GM19239 (cell line): Measurements from ENCODE around the gene SAFB.
"Not testable (repeated sequence)": the region's sequence is repeated elsewhere in the genome, so short reads cannot be mapped to it uniquely, and the experiment has no call there.

ENCODE experiments used
- DNase-seq: peaks from one replicate; pipeline ENCODE4 v3.0.0; 2011; ENCODE audit warnings: low spot score; ENCODE audit not compliant: insufficient read length
- FAIRE-seq: peaks from 2 replicates; lab custom pipeline; 2011; peaks lifted over from hg19 to GRCh38; lab: Jason Lieb, UNC

Gene SAFB

DNA sequence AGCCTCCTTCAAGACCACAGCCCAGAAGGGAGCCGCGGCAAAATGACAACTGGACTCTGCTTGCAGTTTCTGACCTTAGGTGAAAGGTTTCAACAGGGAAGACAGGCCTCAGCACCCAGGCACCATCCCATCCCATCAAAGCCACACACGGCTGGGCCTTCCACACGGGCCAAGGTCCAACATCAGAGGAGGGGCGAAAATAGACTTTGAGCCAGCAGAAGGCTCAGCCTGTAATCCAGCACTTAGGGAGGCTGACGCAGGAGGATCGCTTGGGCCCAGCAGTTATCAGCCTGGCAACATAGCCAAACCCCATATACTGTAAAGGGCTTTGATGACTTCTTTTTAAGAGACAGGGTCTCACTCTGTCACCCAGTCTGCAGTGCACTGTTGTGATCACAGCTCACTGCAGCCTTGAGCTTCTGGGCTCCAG lies 28.3 kb upstream of the SAFB start:
- no peak for DNase-seq
- FAIRE-seq: no peak

DNA sequence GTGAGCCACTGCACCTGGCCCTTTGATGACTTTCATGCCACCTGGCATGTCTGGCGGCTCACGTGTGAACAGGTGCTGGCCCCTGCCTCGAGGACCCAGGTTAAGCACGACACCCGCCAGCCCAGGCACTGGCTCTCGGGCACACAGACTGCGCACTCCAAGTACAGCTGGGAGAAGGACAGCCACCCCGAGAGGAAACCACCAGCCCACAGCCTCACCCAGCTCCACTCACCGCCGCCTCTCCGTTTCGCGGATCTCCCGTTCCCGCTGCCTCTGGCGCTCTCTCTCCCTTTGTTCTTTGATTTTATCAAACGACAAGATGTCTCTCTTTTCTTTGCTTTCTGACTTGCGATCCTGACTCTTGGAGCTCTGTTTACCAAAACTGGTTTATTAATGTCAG lies 27.8 kb upstream of the SAFB start:
- FAIRE-seq (no peak), DNase-seq (no peak)

DNA sequence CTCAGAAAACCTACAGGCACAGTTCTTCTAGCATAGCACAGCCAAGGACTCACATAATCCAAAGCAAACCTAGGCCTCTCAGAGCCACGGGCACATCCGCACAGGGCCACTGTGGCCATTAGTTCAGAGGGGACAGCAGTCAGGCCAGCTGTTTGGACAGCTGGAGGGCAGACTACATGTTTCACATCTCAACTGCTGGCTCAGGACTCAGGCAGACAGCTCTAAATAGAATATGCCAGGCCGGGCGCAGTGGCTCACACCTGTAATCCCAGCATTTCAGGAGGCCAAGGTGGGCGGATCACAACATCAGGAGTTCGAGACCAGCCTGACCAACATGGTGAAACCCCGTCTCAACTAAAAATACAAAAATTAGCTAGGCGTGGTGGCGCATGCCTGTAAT lies 27.1 kb upstream of the SAFB start:
- no peak for FAIRE-seq

DNA sequence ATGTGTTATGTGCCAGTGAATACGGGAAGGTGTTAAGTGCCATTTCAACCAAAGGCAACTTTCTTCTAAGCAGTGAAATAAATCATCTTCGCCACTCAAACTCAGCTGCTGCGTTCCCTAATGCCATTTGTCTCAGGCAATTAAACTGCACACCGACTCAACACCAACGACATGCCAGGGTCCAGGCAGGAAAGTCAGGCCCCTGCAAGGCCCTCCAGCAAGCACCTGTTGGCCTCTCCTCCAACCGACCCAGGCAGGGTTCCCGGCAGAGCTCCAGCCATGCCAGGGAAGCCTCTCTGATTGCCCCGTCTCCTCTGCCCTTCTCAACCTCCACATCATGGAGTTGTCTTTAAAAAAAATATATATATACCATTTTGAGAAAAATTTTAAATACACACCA lies 22.1 kb upstream of the SAFB start:
- FAIRE-seq: no peak
- DNase-seq: no peak

More for the DNA sequence above, 27.1 kb upstream of the SAFB start:
- no peak for DNase-seq

DNA sequence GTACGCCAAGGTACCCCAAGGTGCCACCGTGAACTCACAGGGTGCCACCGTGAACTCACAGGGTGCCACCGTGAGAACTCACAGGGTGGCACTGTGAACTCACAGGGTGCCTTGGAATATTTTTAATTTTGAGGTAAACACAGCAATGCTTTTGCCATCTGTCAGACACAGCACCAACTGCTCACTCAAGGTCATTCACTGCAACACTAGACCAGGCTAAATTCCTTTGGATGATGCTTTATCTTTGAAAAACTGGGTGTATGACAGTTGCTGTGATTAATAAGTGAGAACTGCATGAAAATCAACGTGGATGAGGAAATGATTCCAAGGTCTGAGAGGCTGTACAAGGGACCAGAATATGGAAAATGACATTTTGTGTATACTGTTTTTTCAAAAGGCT lies 19.3 kb upstream of the SAFB start:
- FAIRE-seq (no peak), DNase-seq (no peak)

DNA sequence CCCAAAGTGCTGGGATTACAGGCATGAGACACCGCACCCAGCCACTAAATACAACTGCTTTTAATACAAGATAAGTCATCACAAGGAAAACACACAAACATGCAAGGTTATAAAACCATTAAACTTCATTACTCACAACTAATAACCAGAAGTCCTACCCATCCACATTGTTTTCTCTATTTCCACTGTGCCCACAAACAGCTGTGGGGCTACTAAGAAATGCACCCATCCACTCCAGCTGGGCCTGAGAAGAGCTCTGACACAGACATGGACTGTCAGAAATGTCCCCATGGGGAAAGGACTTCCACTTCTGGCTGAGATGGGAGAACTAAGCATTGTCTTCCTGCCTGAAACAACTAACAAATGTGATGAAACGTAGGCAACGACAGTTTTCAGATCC lies 17.5 kb upstream of the SAFB start:
- DNase-seq (no peak), FAIRE-seq (no peak)

DNA sequence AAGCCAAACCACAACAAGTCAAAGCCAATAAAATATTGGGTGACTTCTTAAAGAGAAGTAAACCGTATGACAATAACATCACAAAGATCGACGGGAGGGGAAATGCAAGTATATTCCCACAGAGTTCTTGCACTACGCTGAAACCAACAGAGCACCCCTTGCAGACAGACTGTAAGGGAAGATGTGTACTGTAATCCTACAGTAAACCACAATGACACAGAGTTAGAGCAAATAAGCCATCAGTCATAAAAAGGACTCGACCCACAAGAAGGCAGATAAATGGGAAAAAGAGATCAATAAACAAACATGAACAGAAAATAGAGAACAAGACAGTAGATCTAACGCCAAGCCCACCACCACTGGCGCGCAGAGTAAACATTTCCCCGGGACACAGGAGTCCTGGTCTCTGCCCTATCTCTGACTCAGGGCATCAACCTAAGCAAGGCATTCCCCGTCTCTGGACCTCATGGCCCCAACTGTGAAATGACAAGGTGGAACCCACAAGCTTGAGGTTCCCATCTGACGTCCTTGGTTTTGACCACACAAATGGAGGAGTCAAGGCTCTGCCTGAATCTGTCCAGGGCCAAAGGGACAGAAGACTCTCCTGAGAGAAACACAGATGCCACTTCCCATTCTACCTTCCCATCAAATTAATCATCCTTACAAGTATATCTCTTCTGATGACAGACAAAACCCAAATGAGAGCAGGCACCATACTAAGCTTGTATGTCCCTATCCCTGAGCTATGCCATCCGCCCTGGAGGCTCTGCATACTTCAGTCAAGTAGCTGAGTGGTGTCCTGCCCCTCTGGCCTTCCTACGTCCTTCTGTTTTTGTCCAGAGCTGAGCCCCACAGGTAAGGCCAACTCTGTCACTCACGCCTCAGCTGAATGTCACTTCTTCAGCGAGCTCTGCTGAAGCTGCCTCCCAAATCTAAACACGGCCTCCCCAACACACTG lies 15.3 kb upstream of the SAFB start:
- DNase-seq: no peak
- FAIRE-seq: no peak

DNA sequence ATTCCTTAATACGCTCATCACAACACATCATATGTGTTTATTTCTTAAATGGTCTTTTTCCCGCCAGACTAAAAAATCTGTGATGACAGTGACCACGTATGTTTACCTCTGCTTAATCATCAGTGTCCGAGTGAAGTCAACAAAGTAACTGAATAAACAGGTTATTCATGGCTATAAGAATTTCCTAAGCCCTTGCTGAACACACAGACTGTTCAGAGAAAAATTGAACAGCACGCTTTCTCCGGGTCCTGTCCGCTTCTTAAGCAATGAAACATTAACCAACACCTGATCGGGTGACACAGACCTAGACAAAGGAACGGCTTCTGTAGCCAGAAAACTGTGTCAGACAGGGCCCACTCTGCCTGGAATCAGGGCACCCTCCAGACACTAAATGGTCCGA lies 14.6 kb upstream of the SAFB start:
- FAIRE-seq (no peak), DNase-seq (no peak)

DNA sequence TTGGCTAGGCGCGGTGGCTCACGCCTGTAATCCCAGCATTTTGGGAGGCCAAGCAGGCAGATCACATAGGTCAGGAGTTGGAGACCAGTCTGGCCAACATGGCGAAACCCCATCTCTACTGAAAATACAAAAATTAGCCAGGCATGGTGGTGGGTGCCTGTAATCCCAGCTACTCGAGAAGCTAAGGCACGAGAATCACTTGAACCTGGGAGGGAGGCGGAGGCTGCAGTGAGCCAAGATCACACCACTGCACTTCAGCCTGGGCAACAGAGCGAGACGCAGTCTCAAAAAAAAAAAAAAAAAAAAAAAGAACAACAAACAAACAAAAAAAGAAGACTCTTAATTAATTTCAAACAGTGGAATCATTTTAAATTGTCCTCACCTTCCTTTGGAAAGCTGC lies 14.1 kb upstream of the SAFB start:
- DNase-seq, FAIRE-seq: not testable (repeated sequence)

DNA sequence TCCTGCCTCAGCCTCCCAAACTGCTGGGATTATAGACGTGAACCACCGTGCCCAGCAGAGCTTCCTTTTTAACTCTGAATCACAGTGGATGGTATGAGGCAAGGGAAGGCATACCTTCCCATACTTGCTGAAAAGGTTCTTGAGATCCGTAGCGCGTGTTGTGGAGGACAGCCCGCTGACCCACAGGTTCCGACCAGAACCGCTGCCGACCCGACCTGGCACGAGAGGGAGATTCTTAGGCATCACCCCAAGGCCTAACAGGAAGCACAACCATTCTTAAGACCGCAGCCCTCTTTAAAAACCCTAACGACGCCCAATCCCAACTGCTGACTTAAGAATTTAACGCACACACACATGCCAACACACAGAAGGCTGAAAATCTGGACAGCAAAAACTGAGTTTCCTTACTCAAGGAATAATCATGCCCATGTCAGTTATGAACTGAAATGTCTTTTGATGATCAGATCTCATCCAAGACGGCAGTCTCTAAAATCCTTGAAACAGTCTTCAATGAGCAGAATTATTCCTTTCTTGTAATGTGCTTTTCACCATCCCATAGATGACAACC lies 12.9 kb upstream of the SAFB start:
- no peak for DNase-seq
- FAIRE-seq: no peak

DNA sequence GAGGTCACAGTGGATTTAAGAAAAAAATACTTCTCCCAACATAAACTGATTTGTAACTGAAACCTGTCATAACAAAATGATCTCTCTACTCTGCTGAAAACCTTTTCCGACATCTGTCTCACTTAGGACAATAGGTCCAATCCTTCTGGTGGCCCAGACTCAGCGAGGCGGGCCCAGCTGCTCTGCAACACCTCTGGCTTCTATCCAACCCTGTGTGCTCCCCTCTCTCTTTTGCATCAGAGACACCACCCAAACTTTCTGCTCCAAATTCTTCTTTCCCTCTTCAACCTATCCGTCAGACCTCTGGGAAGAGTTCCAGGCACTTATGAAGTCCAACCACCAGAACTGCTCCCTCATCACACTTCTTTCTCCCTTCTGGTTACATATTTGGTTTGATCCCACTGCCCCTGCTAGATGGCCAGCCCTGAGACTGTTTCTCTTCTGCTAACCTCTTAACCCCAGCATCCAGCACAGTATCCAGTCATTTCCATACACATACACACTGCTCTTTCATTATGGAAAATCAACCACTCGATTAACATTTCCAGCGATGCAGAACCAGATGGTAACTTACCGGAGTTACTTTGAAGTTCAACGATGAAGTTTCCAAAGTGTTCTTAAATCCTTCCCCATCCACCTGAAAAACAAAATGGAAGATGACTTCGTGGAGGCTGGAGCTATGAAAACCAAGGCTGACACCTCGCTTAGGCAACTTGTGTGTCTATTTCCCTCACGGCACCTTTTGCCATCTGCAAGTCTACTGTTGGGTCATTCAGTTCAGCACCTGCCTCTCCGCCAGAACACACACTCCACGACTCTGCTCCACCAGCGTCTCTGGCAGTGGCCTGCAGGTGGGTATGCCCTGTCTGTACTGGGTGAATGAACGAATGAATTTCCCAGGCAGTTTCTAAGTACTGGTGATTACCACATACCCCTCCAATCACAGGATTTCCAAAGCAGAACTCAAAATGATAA lies 9.7 kb upstream of the SAFB start:
- DNase-seq (no peak), FAIRE-seq (no peak)

DNA sequence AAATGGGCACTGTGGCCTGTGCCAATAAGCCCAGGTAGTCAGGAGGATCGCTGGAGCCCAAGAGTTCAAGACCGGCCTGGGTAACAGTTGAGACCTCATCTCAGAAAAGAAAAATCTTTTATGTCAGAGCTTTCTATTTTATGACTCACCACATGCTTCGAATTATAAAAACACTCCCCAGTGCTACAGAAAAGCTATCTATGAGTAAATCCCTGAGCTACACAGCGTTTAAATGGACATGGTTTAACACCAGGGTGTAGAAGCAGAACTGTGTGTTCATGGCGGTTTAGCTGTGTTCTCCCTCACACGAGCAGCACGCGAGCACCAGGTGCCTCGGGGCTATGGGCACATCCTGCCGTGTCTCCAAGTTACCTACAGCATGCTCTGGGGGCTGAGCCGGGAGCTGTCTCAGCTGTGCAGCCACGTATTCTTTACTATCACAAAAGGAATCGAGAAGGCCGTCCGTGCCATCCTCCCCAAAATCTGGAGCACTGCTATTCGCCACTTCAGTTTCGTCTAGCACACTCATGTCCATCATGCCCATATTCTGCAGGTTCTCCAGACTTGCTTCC lies 7.0 kb upstream of the SAFB start:
- FAIRE-seq (no peak), DNase-seq (no peak)

DNA sequence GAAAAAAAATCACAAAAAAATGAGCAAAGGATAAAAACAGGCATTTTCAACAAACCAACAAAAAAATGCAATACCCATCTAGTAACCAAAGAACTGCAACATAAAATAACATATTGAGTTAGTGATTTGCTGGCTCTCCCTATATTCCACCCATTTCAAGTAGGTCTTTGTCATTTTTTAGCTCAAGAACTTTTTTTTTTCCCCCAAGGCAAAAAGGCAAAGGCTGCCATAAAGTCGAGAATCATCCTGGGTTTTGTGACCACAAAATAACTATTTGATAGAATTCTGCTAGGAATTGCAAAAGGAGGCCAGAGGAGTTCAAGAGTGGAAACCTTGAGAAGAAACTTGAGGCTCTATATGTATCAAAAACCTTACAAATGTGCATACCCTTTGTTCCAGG lies 5.8 kb upstream of the SAFB start:
- DNase-seq (no peak), FAIRE-seq (no peak)

DNA sequence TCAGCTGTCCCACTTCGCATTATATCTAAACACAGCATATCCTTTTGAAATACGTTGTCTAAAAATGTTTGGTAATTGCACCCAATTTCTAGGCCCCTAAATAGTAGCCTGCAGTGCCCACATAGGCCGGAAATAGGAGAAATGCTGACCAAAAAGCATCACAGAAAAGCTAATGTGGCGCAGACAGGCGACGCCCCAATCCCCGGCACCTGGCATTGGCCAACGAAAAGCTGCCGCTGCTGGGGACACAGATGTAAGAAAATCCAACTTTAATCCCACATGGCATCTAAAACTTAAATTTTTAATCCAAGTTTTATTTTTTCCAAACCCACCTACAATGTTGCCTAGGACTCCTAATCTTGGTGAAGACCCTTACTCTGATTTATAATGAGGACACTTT lies 4.3 kb upstream of the SAFB start:
- DNase-seq (no peak), FAIRE-seq (no peak)

DNA sequence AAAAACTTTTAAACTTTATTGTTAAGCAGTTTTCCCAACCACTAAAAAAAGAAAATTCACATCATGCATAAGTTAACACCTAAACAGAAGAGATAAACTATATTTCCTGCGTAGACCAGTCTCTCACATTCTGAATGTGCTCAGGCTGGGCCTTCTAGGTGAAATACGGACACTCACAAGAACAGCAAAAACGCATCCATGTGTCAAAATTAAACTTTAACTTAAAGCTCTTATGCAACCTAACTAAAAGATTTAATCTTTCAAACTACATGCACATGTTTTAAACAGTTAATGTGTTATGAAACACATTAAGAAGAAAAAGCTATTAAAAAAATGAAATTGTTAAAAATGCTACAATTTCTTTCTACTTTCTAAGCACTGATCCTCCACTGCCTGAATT lies 2.9 kb upstream of the SAFB start:
- no peak for FAIRE-seq

DNA sequence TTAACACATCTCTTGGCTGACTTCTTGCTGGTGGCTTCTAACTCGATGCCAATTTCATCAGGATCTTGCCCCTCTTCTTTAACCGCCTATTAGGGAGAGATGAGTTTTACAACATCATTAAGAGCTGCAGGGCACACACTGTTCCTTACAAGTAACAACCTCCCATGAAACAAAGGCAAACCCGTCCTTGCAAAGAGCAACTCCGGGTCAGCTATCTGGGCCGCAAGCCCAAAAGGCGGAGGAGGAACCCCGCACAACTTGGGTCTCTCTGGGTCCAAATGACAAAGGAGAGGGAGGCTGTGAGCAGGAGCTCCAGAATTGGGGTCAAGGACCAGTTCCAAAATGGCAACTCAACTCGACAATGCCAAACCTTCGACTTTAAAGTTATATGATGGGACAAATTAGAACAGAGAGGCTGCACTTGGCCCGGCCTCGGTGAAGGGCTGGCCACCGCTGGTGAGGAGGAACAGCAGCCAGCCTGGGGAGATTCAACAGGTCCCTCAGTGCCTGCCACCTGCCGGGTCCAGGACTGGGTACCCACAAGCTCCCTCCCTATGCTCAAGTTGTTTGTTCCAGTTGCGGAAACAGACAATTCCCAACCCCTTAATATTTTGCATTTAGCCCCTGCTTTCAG lies 1.5 kb upstream of the SAFB start:
- no peak for FAIRE-seq
- no peak for DNase-seq

More for the DNA sequence above, 2.9 kb upstream of the SAFB start:
- DNase-seq: no peak

DNA sequence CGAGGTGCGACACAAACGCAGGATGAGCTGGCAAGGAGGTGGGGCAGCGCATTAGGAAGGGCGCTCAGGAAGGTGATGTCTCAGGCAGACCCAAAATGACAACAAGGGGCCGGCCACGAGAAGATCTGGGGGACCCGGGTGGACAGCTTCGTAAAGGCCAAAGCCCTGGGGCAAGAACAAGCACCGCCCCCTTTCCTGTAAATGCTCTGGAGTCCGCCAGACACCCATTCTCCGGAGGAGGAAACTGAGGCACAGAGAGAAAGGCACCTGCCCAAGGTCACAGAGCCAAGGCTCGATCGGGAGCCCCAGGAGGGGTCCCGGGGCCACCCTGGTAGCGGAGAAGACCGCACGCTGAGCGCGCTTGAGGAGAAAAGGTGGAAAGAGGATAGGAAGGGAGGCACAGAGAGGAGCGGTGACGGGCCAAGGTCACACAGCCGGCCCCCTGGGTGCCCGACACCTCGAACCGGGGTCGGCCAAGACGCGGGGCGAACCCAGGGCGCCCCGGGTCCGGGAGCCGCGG lies 878 bp upstream of the SAFB start:
- no peak for DNase-seq
- peak; percentile 64 for FAIRE-seq

DNA sequence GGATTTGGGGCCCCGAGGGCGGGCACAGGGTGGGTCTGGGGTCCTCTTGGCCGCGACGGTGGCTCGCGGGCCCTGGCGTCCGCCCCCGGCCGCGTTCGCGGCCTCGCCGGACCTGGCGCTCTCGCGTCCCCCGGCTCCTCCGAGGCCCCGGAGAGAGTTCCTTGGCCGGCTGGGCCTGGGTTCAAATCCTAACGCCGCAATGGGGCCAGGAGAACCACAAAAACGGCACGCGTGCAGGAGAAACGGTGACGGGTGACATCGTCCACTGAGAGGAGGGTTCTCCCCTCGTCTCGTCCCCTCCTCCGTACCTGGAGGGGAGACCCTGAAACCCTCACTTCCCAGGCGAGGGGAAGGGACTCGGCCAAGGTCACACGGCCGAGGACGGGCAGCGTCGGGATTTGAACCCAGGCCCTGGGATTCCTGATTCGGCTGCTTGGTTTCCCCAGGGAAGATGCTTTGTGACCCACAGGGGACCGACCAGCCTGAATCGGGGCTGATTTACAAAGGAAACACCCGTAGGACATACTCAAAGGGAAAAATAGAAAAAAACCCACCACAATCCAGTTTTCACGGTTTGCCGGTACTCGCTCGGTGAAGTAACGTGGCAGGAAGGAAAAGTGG lies 624 bp downstream of the SAFB start:
- FAIRE-seq: peak; percentile 35

DNA sequence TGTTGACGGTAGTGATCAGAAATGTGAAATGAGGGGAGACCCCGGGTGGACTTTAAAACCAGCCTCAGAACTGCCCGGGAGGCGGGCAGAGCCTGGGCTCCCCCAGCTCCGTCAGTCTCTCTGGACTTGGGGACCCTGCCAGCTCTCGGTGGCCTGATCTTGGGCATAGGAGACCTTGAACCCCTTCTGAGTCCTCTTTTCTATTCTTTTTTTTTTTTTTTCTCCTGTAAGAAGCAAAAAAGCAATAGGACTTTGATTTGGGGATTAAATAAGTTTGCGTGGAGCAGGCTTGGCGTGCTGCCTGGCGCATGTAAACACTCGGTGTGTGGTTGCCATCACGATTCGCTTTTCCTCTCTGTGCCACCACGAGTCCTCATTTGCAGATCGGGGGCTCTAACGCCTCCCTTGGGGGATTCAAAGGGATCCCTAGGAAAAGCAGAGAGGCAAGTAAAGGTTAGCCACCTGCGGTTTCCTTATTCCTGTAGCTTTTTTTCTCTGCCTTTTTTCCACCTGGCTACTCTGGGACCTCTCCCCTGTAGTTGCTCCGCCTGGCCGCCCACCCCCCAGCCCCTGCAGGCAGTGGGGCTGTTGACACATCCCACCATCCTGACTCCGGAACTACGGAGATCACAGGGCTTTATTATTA lies 1.3 kb downstream of the SAFB start:
- peak; percentile 64 for FAIRE-seq

More for the DNA sequence above, 624 bp downstream of the SAFB start:
- no peak for DNase-seq

More for the DNA sequence above, 1.3 kb downstream of the SAFB start:
- no peak for DNase-seq
